GM18867 (cell line): ENCODE results near the gene PPCDC.

ENCODE experiments used
- ATAC-seq: cut with Tn5 transposase; IDR thresholded peaks from one replicate; pipeline ENCODE4 v1.9.1; 2021; ENCODE audit warnings: mild to moderate bottlenecking, moderate library complexity; ENCODE audit not compliant: unreplicated experiment

PPCDC gene

DNA sequence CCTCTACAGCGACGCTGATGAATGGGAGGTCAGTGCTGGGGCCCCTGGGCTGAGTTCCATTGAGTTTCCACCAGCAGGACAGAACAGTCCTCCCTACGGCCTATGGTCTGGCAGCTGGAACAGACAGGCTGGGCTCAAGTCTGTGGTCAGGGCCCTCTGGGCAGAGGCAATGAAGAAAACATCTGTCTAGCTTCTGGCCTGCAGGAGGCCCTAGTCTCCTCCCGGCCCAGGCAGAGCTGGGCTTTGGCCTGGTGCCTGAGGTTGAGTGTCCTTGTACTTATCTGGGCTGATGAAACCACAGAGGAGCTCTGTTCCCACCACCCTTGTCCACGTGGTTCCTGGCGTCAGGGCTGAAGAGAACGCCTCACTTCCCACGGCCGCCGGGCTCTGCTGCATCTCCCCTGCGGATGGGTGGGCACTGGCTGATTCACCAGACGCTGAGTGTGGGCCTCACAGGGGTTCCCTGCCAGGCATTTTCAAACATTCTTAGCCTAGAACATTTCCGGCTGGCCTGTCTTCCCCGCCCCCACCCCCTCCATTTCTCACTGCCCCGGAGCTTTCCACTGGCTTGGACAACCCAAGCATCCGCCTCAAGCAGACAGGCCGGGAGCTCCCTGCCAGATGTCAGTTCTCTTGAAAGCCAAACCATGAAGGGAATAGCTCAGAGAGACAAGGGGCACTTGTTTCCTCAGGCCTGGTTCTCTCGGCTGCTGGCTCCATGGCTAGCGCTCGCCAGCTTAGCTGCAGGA is 20.3 kb downstream of the PPCDC start:
- ATAC-seq: peak; percentile 20

- ATAC-seq: no peak
These were observed 21.0 kb downstream of the PPCDC start for GRCh38 chr15:75044258-75044878.

- ATAC-seq: no peak
These were observed 22.1 kb downstream of the PPCDC start for GRCh38 chr15:75045332-75046015.

- no peak for ATAC-seq
These were observed 25.0 kb downstream of the PPCDC start for GRCh38 chr15:75048394-75048793.

DNA sequence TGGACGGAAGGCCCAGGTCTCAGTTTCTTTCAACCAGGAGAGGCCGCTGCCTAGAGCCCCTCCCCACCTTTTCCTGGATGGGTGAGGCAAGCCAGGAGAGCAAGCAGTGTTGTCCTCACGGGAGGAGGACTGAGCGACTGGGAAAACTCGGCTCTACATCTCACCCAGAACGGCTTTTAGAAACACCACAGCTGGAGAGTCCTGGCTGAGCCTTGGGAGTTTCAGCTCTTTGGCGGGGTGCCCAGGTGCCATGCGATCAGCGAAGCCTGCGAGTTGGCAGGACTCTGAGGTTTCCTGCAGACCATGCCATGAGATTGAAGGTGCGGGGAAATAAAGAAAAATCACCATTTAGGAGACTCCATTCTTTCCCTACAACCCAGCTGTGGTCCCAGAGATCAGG is 26.0 kb downstream of the PPCDC start:
- ATAC-seq: no peak

DNA sequence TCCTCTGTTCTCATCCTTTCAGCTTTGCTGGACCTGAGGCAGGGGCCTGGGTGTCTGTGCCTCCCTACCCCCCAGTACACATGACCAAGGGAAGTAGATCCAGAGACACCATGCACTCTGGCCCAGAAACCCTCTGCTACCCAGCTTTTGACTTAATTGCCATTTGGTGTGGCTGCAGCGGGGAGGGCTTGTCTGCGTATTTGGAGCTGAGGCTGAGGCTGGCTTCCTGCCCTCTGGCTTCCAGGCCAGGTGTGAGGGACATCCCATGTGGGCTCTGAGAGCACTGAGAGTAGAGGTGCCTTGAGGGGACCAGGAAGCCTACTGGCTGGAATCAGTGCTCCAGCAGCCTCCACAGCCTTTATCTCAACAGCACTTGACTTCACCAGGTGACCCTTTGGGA is 26.9 kb downstream of the PPCDC start:
- no peak for ATAC-seq

DNA sequence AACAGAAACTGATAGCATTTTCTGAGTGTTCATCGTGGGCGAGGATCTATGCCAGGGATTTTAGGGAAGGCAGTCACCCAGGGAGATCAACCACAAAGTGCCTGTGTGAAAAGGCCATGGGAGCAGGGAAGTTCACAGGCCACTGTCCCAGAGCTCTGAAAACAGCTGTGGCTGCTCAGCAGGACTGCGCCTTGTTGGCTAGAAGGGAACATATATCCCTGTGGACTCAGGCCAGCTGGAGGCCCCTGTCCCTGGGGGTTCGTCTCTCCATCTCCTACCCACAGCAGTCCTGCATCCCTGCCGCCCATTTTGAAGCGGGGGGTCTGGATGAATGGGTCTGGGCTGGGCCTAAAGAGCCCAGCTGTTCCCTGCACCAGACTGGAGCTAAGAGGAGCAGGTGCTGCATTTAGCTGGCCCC is 27.8 kb downstream of the PPCDC start:
- no peak for ATAC-seq

- no peak for ATAC-seq
These were observed 28.3 kb downstream of the PPCDC start for GRCh38 chr15:75051711-75052110.

GRCh38 chr15:75052972-75053747 is 29.8 kb downstream of the PPCDC start:
- no peak for ATAC-seq

GRCh38 chr15:75053748-75054125 is 30.3 kb downstream of the PPCDC start:
- ATAC-seq: no peak

- ATAC-seq: no peak
These were observed 30.9 kb downstream of the PPCDC start for GRCh38 chr15:75054172-75054897.

- no peak for ATAC-seq
These were observed 32.6 kb downstream of the PPCDC start for GRCh38 chr15:75056036-75056435.

GRCh38 chr15:75058127-75058905 is 34.9 kb downstream of the PPCDC start:
- ATAC-seq: no peak

DNA sequence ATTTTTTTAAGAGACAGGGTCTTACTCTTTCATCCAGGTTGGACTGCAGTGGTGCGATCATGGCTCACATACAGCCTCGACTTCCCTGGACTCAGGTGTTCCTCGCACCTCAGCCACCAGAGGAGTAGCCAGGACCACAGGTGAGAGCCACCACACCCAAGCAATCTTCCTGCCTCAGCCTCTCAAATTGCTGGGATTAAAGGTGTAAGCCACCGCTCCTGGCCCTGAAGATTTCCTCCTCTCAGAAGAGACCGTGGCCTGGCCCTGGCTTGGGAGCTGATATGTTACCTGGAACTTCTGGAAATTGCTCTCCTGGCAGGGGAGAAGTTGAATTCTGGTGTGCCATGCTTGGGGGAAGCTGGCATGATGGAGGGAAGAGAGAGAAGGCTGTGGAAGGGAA is 36.2 kb downstream of the PPCDC start:
- ATAC-seq: no peak

DNA sequence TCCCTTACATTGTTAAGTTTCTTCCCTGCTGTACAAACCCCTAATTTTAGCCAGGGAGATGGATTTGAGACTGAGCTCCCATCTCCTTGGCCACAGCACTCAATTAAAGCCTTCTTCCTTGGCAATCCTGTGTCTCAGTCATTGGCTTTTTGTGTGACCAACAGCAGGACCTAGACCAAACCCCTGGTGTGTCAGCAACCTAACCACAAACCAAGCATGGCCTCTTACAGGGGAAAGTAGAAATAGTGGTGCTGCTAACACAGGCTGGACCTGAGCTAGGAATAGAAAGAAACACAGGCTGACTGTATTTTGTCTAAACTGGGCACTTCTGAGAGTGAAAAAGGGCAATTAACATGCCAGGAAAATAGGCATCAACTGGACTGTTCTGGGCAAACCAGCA is 37.9 kb downstream of the PPCDC start:
- ATAC-seq: peak; percentile 60

GRCh38 chr15:75062706-75063105 is 39.3 kb downstream of the PPCDC start:
- ATAC-seq: no peak

DNA sequence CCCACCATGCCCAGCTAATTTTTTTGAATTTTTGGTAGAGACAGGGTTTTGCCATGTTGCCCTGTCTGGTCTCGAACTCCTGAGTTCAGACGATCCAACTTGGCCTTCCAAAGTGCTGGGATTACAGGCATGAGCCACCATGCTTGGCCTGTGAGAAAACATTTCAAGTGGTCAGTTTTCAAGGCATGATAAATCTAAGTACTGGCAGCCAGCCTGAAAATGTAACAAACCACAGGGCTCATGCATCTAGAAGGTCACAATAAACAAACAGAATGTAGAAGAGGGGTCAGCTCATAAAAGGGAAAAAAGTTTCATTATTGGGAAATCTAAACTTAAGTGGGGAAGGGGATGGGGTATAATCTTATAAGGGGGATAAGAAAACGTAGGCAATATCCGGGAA is 39.9 kb downstream of the PPCDC start:
- no peak for ATAC-seq

GRCh38 chr15:75063889-75064288 is 40.5 kb downstream of the PPCDC start:
- ATAC-seq: no peak

GRCh38 chr15:75064846-75065245 is 41.5 kb downstream of the PPCDC start:
- no peak for ATAC-seq

- ATAC-seq: no peak
These were observed 42.1 kb downstream of the PPCDC start for GRCh38 chr15:75065467-75065850.
